ENCODE data around the gene INCENP. TPM values are rescaled to one million over a fixed set of nuclear protein-coding genes. Genes with fewer than 3 reads are reported as not detected.

Gene INCENP
- polyA plus RNA-seq, 1 donor (not counting 4 experiments of a cell fraction or from before 2014, with no cell fraction given): 12.7 TPM

- no peaks in the 10 kb centered on the region for H3K27me3 ChIP-seq (ENCODE audit: control insufficient read depth, extremely low read depth, insufficient read depth, low read length)
- H3K79me2 ChIP-seq (ENCODE audit: control insufficient read depth, insufficient read depth, low read length): peaks cover 2% of the 10 kb centered on the region
- no peaks in the 10 kb centered on the region for H3K9me3 ChIP-seq (ENCODE audit: control insufficient read depth, low read depth, low read length)
- no peak overlapping the region for H2AFZ ChIP-seq (ENCODE audit: control insufficient read depth, low read length)
- DNase-seq (ENCODE audit: low read depth, low spot score): no peak
- H3K4me2 ChIP-seq (ENCODE audit: control insufficient read depth, extremely low read depth, insufficient read depth, low read depth, low read length): no peak overlapping the region
- FAIRE-seq: no peak
- no peak overlapping the region for H3K4me3 ChIP-seq (ENCODE audit: control insufficient read depth in 2 of 3, extremely low read depth in 1 of 3, insufficient read depth in 2 of 3, low read depth in 1 of 3, low read length in 3 of 3)
- peaks cover 30 to 33% of the 10 kb centered on the region in 2 experiments for H3K36me3 ChIP-seq (ENCODE audit: control insufficient read depth in 2 of 2, extremely low read depth in 1 of 2, insufficient read depth in 2 of 2, low read length in 2 of 2)
- dilution Hi-C loops (cut with MboI; ENCODE audit: extremely low pct_ligation_motif_present, low sequenced_read_pairs): no loop called here
- H3K27ac ChIP-seq (ENCODE audit: control insufficient read depth, insufficient read depth, low read length): no peak overlapping the region
- H3K9me1 ChIP-seq (ENCODE audit: control insufficient read depth, extremely low read depth, insufficient read depth, low read length): peaks cover 2% of the 10 kb centered on the region
- no peak overlapping the region for H3K9ac ChIP-seq (ENCODE audit: control insufficient read depth, extremely low read depth, insufficient read depth, low read length)
- H4K20me1 ChIP-seq (ENCODE audit: control insufficient read depth, extremely low read depth, insufficient read depth, low read length): no peaks in the 10 kb centered on the region
- TF ChIP-seq CTCF (optimal IDR thresholded peaks at IDR 0.05 in 1 of 3, IDR thresholded peaks at IDR 0.05 in 1 of 3, conservative IDR thresholded peaks at IDR 0.05 in 1 of 3; ENCODE audit: extremely low read depth in 1 of 3, insufficient read depth in 2 of 3, low read length in 3 of 3) (no peak), EZH2 (IDR thresholded peaks at IDR 0.05; ENCODE audit: low read length) (no peak)
- peaks cover 1% of the 10 kb centered on the region for H3K4me1 ChIP-seq (ENCODE audit: control insufficient read depth, extremely low read depth, insufficient read depth, low read length)
Measured at GRCh38 chr11:62142921-62143320, 19.1 kb downstream of the INCENP start.

GRCh38 chr11:62143727-62144126, 19.9 kb downstream of the INCENP start:
- no peak for DNase-seq (ENCODE audit: low read depth, low spot score)
- no peak overlapping the region for H3K4me2 ChIP-seq (ENCODE audit: control insufficient read depth, extremely low read depth, insufficient read depth, low read depth, low read length)
- no peak overlapping the region for H3K9ac ChIP-seq (ENCODE audit: control insufficient read depth, extremely low read depth, insufficient read depth, low read length)
- H3K4me3 ChIP-seq (ENCODE audit: control insufficient read depth in 2 of 3, extremely low read depth in 1 of 3, insufficient read depth in 2 of 3, low read depth in 1 of 3, low read length in 3 of 3): no peak overlapping the region
- H3K9me1 ChIP-seq (ENCODE audit: control insufficient read depth, extremely low read depth, insufficient read depth, low read length): no peaks in the 10 kb centered on the region
- no peak overlapping the region for H2AFZ ChIP-seq (ENCODE audit: control insufficient read depth, low read length)
- no peaks in the 10 kb centered on the region for H3K9me3 ChIP-seq (ENCODE audit: control insufficient read depth, low read depth, low read length)
- no peak overlapping the region for H3K27ac ChIP-seq (ENCODE audit: control insufficient read depth, insufficient read depth, low read length)
- peaks cover 6% of the 10 kb centered on the region for H3K4me1 ChIP-seq (ENCODE audit: control insufficient read depth, extremely low read depth, insufficient read depth, low read length)
- peaks cover 32 to 33% of the 10 kb centered on the region in 2 experiments for H3K36me3 ChIP-seq (ENCODE audit: control insufficient read depth in 2 of 2, extremely low read depth in 1 of 2, insufficient read depth in 2 of 2, low read length in 2 of 2)
- H3K79me2 ChIP-seq (ENCODE audit: control insufficient read depth, insufficient read depth, low read length): no peaks in the 10 kb centered on the region
- no peaks in the 10 kb centered on the region for H4K20me1 ChIP-seq (ENCODE audit: control insufficient read depth, extremely low read depth, insufficient read depth, low read length)
- dilution Hi-C loops (cut with MboI; ENCODE audit: extremely low pct_ligation_motif_present, low sequenced_read_pairs): no loop called here
- H3K27me3 ChIP-seq (ENCODE audit: control insufficient read depth, extremely low read depth, insufficient read depth, low read length): no peaks in the 10 kb centered on the region
- no peak for FAIRE-seq
- no peak for TF ChIP-seq CTCF (optimal IDR thresholded peaks at IDR 0.05 in 1 of 3, IDR thresholded peaks at IDR 0.05 in 1 of 3, conservative IDR thresholded peaks at IDR 0.05 in 1 of 3; ENCODE audit: extremely low read depth in 1 of 3, insufficient read depth in 2 of 3, low read length in 3 of 3)
- TF ChIP-seq EZH2 (IDR thresholded peaks at IDR 0.05; ENCODE audit: low read length): no peak

All from keratinocyte (primary cell).